ENCODE results near the gene PPP4R4. TPM values are rescaled to one million over a fixed set of nuclear protein-coding genes. Genes with fewer than 3 reads are reported as not detected.

PPP4R4 gene
- total and polyA plus RNA-seq, 4 donors, result 1.6 to 25.9 (median 3.8) TPM

DNA sequence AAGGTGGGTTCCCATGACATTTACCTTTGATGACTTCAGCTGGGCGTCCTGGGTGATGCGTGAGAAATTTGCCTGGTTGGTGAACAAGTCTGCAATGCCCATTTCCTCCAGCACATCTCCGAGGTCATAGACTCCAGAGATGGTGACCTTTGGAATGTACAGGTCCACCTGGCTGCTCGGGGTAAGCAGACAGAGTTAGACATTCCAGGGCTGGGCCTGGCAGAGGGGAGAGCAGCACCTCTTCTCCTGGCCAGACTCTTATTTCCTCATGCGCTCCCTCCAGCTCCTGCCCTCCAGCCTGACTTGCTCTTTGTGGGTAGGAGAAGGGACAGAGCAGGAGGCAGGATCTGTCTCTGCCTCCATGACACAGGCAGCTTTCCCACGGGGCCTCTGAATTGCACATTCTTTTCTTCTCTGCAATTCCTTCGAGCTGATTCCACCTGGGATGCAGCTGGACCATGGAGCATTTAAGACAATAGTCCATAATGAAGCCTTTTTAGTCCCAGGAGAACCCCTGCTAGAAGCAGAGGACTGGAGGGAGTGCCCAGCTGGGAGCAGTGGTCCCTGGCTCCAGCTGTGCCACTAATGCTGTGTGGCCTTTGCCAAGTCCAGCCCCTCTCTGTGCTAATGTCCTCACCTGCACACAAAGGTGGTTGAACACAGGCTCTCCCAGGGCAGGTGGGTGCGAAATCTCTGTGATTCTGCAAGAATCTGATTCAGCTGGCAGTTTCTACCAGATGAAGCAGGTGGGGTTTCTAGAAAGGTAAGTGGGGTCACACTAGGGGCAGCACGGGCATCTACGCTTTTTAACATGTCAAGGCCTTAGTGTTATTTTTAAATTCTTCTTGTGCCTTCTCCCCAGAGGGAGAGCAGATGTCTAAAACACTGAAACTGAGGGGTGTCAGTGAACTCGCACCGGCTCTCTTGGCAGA lies 132.2 kb downstream of the PPP4R4 start:
- WGBS, 2 donors, result 73 to 85% methylated on average over 12 of the region's 12 CpGs
- no peak for TF ChIP-seq CTCF (IDR thresholded peaks at IDR 0.05; ENCODE audit: control extremely low read depth, extremely low read depth)
- no peaks in the 10 kb centered on the region for H3K27me3 ChIP-seq (ENCODE audit: control insufficient read depth in 3 of 3, insufficient read depth in 3 of 3, low read length in 2 of 3)

DNA sequence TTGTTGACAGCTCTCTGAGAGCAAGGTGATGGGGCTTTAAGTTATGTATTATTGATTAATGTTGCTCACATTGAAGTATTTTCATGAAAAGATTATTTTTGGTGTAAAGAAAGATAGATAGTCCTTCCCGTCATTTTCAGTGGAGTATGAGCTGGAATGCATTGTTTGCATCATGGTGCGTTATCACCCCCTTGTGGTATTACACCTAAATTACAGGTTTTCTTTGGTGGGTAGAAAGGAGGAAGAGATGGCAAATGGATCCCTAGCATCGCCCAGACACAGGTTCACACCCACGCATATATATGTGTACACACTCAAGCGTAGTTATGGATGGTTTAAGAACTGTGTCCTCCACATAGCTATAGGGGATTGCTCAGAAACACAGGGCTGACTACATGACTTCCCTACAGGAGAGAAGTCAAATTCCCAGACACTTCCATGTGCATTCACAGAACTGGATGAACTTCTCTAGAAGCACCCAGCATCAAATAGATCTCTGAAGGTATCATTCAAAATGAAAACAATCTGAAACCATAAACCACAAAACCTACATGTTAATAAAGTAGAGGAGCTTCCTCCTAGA lies 133.4 kb downstream of the PPP4R4 start:
- DNase-seq (no peak), ATAC-seq (ENCODE audit: insufficient read depth, low FRiP score) (no peak)
- Histone ChIP-seq H3K27me3 (ENCODE audit: control insufficient read depth in 3 of 3, insufficient read depth in 3 of 3, low read length in 2 of 3) (no peaks in the 10 kb centered on the region), H3K9ac (ENCODE audit: insufficient read depth in 1 of 2, low read length in 2 of 2) (no peak overlapping the region), H3K4me3 (peak overlapping the region; percentile 2), H3K9me3 (ENCODE audit: control insufficient read depth in 4 of 4, insufficient read depth in 3 of 4, low read length in 3 of 4) (peaks cover 0 to 14% (median 2%) of the 10 kb centered on the region in 4 donors), H3K36me3 (ENCODE audit: control insufficient read depth in 4 of 4, insufficient read depth in 4 of 4, low read length in 4 of 4) (no peaks in the 10 kb centered on the region), H3K4me1 (ENCODE audit: control insufficient read depth in 5 of 5, insufficient read depth in 5 of 5, low read length in 5 of 5) (no peaks in the 10 kb centered on the region), H3K27ac (ENCODE audit: low read depth in 1 of 2, low read length in 1 of 2) (no peak overlapping the region)
- no peak for TF ChIP-seq CTCF (IDR thresholded peaks at IDR 0.05; ENCODE audit: control extremely low read depth, extremely low read depth)
- WGBS, 2 donors, result 52 to 60% methylated on average over 5 of the region's 5 CpGs

More for the DNA sequence above, 132.2 kb downstream of the PPP4R4 start:
- no peak overlapping the region for H3K27ac ChIP-seq (ENCODE audit: low read depth in 1 of 2, low read length in 1 of 2)
- DNase-seq (no peak), ATAC-seq (ENCODE audit: insufficient read depth, low FRiP score) (no peak)
- no peaks in the 10 kb centered on the region for H3K36me3 ChIP-seq (ENCODE audit: control insufficient read depth in 4 of 4, insufficient read depth in 4 of 4, low read length in 4 of 4)
- no peak overlapping the region for H3K9ac ChIP-seq (ENCODE audit: insufficient read depth in 1 of 2, low read length in 2 of 2)
- H3K4me3 ChIP-seq, result no peak overlapping the region
- no peaks in the 10 kb centered on the region for H3K4me1 ChIP-seq (ENCODE audit: control insufficient read depth in 5 of 5, insufficient read depth in 5 of 5, low read length in 5 of 5)
- peaks cover 0 to 14% (median 3%) of the 10 kb centered on the region in 4 donors for H3K9me3 ChIP-seq (ENCODE audit: control insufficient read depth in 4 of 4, insufficient read depth in 3 of 4, low read length in 3 of 4)

GRCh38 chr14:94309721-94310120 lies 135.6 kb downstream of the PPP4R4 start:
- Histone ChIP-seq H3K27me3 (ENCODE audit: control insufficient read depth in 3 of 3, insufficient read depth in 3 of 3, low read length in 2 of 3) (no peaks in the 10 kb centered on the region), H3K36me3 (ENCODE audit: control insufficient read depth in 4 of 4, insufficient read depth in 4 of 4, low read length in 4 of 4) (no peaks in the 10 kb centered on the region), H3K4me3 (no peak overlapping the region), H3K27ac (ENCODE audit: low read depth in 1 of 2, low read length in 1 of 2) (no peak overlapping the region), H3K4me1 (ENCODE audit: control insufficient read depth in 5 of 5, insufficient read depth in 5 of 5, low read length in 5 of 5) (no peaks in the 10 kb centered on the region), H3K9me3 (ENCODE audit: control insufficient read depth in 4 of 4, insufficient read depth in 3 of 4, low read length in 3 of 4) (peaks cover 0 to 16% (median 1%) of the 10 kb centered on the region in 4 donors), H3K9ac (ENCODE audit: insufficient read depth in 1 of 2, low read length in 2 of 2) (no peak overlapping the region)
- DNase-seq, result no peak
- ATAC-seq (ENCODE audit: insufficient read depth, low FRiP score), result no peak
- no peak for TF ChIP-seq CTCF (IDR thresholded peaks at IDR 0.05; ENCODE audit: control extremely low read depth, extremely low read depth)
- 81 to 91% methylated on average over 10 of the region's 10 CpGs for WGBS, 2 donors

Measured in lung (tissue), 12 donors.